MM.1S (cell line): ENCODE data around the gene EPB41L1.

Experiments
- DNase-seq: peaks from one replicate; pipeline ENCODE4 v3.0.0-alpha.2; 2015
- H2AFZ ChIP-seq: fragments of 300-600 bp; sonication (generic); 2 replicates; pipeline ENCODE4 v1.6.0; 2016; ENCODE audit warnings: antibody characterized with exemption, low read length
- H3F3A ChIP-seq: fragments of 300-600 bp; sonication (generic); 2 replicates; pipeline ENCODE4 v1.6.1; 2016; ENCODE audit warnings: mild to moderate bottlenecking, antibody characterized with exemption, low read length, moderate library complexity, mixed read lengths; ENCODE audit not compliant: insufficient read depth
- H3K27ac ChIP-seq: fragments of 300-600 bp; sonication (generic); 2 replicates; pipeline ENCODE4 v1.5.1; 2016; ENCODE audit warnings: mild to moderate bottlenecking, low read length
- H3K27me3 ChIP-seq: fragments of 300-600 bp; sonication (generic); replicated peaks from 2 replicates; pipeline ENCODE4 v1.6.0; 2016; ENCODE audit warnings: low read length; ENCODE audit not compliant: insufficient read depth
- H3K36me3 ChIP-seq: fragments of 300-600 bp; sonication (generic); replicated peaks from 2 replicates; pipeline ENCODE4 v1.6.1; 2016; ENCODE audit warnings: mild to moderate bottlenecking, low read length, mixed read lengths; ENCODE audit not compliant: insufficient read depth
- H3K4me1 ChIP-seq: fragments of 300-600 bp; sonication (generic); 2 replicates; pipeline ENCODE4 v1.6.1; 2016; ENCODE audit warnings: low read length, mixed read lengths
- H3K4me2 ChIP-seq: fragments of 300-600 bp; sonication (generic); 2 replicates; pipeline ENCODE4 v1.6.0; 2016; ENCODE audit warnings: low read depth, low read length
- H3K4me3 ChIP-seq: fragments of 300-600 bp; sonication (generic); 2 replicates; pipeline ENCODE4 v1.5.1; 2016; ENCODE audit warnings: low read length, mixed read lengths
- H3K79me2 ChIP-seq: fragments of 300-600 bp; sonication (generic); 2 replicates; pipeline ENCODE4 v1.6.1; 2016; ENCODE audit warnings: mixed run types, low read length, mixed read lengths
- H3K9ac ChIP-seq: fragments of 300-600 bp; sonication (generic); 2 replicates; pipeline ENCODE4 v1.6.1; 2016; ENCODE audit warnings: low read length, mixed read lengths
- H3K9me2 ChIP-seq: fragments of 300-600 bp; sonication (generic); replicated peaks from 2 replicates; pipeline ENCODE4 v1.6.1; 2016; ENCODE audit warnings: mild to moderate bottlenecking, low read length, mixed read lengths; ENCODE audit not compliant: insufficient read depth
- H3K9me3 ChIP-seq: fragments of 300-600 bp; sonication (generic); replicated peaks from 2 replicates; pipeline ENCODE4 v1.6.1; 2016; ENCODE audit warnings: mild to moderate bottlenecking, low read length, mixed read lengths; ENCODE audit not compliant: insufficient read depth
- H4K20me1 ChIP-seq: fragments of 300-600 bp; sonication (generic); 2 replicates; pipeline ENCODE4 v1.6.1; 2016; ENCODE audit warnings: mild to moderate bottlenecking, low read length, moderate library complexity, mixed read lengths; ENCODE audit not compliant: insufficient read depth
- EZH2 ChIP-seq: fragments of 300-600 bp; sonication (generic); optimal IDR thresholded peaks from 2 replicates; pipeline ENCODE3; 2017; ENCODE audit warnings: low read depth, mild to moderate bottlenecking, antibody characterized with exemption, low read length, mixed read lengths
- EZH2phosphoT487 ChIP-seq: fragments of 300-600 bp; sonication (generic); IDR thresholded peaks from 2 replicates; pipeline ENCODE4 v1.6.1; 2018; ENCODE audit warnings: antibody characterized with exemption, low read length
- TF ChIP-seq, protein P1 (sequence below): fragments of 300-600 bp; sonication (generic); IDR thresholded peaks from 2 replicates; pipeline ENCODE4 v1.5.1; 2016; ENCODE audit warnings: antibody characterized with exemption, low read length, mixed read lengths

Gene EPB41L1

GRCh38 chr20:36110994-36111393, 43.5 kb upstream of the EPB41L1 start:
- H3K36me3 ChIP-seq: no peaks in the 10 kb centered on the region
- H3K9ac ChIP-seq: no peak overlapping the region
- H3K9me3 ChIP-seq: no peaks in the 10 kb centered on the region
- TF ChIP-seq, protein P1, sequence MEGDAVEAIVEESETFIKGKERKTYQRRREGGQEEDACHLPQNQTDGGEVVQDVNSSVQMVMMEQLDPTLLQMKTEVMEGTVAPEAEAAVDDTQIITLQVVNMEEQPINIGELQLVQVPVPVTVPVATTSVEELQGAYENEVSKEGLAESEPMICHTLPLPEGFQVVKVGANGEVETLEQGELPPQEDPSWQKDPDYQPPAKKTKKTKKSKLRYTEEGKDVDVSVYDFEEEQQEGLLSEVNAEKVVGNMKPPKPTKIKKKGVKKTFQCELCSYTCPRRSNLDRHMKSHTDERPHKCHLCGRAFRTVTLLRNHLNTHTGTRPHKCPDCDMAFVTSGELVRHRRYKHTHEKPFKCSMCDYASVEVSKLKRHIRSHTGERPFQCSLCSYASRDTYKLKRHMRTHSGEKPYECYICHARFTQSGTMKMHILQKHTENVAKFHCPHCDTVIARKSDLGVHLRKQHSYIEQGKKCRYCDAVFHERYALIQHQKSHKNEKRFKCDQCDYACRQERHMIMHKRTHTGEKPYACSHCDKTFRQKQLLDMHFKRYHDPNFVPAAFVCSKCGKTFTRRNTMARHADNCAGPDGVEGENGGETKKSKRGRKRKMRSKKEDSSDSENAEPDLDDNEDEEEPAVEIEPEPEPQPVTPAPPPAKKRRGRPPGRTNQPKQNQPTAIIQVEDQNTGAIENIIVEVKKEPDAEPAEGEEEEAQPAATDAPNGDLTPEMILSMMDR: no peak
- TF ChIP-seq EZH2 (no peak), EZH2phosphoT487 (no peak)
- H3K9me2 ChIP-seq: no peaks in the 10 kb centered on the region
- no peaks in the 10 kb centered on the region for H3K4me1 ChIP-seq
- no peaks in the 10 kb centered on the region for H3K79me2 ChIP-seq
- no peaks in the 10 kb centered on the region for H4K20me1 ChIP-seq
- H2AFZ ChIP-seq: no peak overlapping the region
- DNase-seq: no peak
- H3K27me3 ChIP-seq: no peaks in the 10 kb centered on the region
- no peak overlapping the region for H3K27ac ChIP-seq
- H3K4me3 ChIP-seq: no peak overlapping the region
- no peaks in the 10 kb centered on the region for H3F3A ChIP-seq
- H3K4me2 ChIP-seq: no peak overlapping the region

DNA sequence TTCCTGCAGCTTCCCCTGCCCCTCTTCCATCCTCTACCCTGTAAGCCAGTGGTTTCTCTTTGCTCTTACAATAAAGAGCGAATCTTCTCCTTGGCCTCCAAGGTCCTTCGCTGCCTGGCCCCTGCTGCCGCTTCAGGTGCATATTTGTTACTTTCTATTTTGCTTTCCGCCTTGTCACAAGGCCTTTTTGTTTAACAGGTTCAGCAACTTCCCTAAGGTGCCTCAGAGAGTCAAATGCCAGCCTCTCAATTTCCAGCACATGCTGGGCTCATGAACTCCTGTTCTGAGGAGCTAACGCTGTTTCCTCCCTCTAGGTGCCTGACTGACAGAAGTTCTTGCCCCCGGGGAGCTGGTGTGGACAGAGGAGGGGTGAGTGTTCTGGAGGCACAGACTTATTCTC, 42.4 kb upstream of the EPB41L1 start:
- Histone ChIP-seq H3K27me3 (no peaks in the 10 kb centered on the region), H3K4me3 (no peak overlapping the region), H2AFZ (no peak overlapping the region), H3K4me1 (no peaks in the 10 kb centered on the region), H3K9me3 (no peaks in the 10 kb centered on the region), H3K9ac (no peak overlapping the region), H3K79me2 (no peaks in the 10 kb centered on the region), H3K9me2 (no peaks in the 10 kb centered on the region), H3F3A (no peaks in the 10 kb centered on the region), H3K27ac (no peak overlapping the region), H3K36me3 (no peaks in the 10 kb centered on the region), H4K20me1 (no peaks in the 10 kb centered on the region), H3K4me2 (no peak overlapping the region)
- DNase-seq: no peak
- TF ChIP-seq EZH2phosphoT487 (no peak), EZH2 (no peak)
- TF ChIP-seq, protein P1: no peak

DNA sequence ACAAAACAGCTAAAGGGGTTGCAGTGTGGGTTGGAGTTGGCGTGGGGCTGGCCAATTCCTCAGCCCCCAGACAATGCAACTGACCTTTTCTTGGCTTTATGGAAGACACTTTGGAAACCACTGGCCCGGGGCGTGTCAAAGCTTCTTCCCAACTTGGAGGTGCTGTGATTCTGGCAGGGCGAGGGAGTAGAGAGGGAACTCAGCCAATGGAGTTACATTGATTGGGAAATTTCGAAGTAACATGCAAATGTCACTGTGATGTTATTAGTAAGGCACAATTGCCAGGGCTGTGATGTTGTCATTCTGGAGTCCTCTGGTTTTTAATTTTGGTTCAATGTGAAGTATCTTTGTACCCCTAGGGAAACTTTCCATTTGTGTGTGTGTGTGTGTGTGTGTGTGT, 41.5 kb upstream of the EPB41L1 start:
- TF ChIP-seq, protein P1: no peak
- no peak for TF ChIP-seq EZH2
- no peak for TF ChIP-seq EZH2phosphoT487
- Histone ChIP-seq H3K9me2 (no peaks in the 10 kb centered on the region), H3K9ac (no peak overlapping the region), H3K79me2 (no peaks in the 10 kb centered on the region), H3K27me3 (no peaks in the 10 kb centered on the region), H3K9me3 (no peaks in the 10 kb centered on the region), H3K27ac (no peak overlapping the region), H3K4me1 (no peaks in the 10 kb centered on the region), H3K36me3 (no peaks in the 10 kb centered on the region), H4K20me1 (no peaks in the 10 kb centered on the region), H2AFZ (no peak overlapping the region), H3F3A (no peaks in the 10 kb centered on the region), H3K4me3 (no peak overlapping the region), H3K4me2 (no peak overlapping the region)
- DNase-seq: no peak
